Measurements from ENCODE around the gene GYPC. TPM values are rescaled to one million over a fixed set of nuclear protein-coding genes. Genes with fewer than 3 reads are reported as not detected.

GYPC gene
- total RNA-seq, 1 experiment from 2014 or later, result 13.6 TPM

DNA sequence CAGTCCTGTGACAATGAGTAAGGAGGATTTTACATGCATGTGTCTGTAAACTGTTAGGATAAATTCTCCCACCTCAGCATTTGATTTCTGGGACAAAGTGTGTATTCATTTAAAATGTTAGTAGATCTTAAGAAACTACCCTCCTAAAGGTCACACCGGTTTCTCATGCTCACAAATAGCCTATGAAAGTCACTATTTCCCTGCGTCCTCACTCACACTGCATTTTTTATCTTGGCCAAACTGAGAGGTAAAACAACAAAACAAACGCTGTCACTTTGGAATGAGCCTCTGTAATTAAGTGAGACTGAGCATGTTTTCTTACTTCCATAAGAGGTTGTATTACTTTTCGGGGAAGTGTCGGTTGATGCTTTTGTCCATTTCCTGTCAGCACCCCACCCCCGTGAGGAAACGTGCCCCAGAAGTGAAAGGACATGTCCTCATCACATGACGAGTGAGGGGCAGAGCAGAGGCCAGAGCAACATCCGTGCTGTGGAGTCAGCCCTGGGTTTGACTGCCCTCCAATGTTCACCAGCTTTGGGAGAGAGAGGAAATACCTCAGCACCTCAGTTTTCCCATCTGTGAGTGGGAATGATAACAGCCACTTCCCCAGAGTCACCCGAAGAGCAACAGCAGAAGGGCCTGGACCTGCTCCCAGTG lies 3.1 kb downstream of the GYPC start:
- H3K4me2 ChIP-seq (ENCODE audit: insufficient read depth, insufficient read length, low read length), result no peak overlapping the region
- H3K79me2 ChIP-seq (ENCODE audit: insufficient read depth, low read length), result 0 out of 2 replicates have a peak, but pooled peaks cover 2% of the 10 kb centered on the region
- H4K20me1 ChIP-seq (ENCODE audit: control insufficient read depth, insufficient read depth, insufficient read length), result no peaks in the 10 kb centered on the region
- WGBS (ENCODE audit: extremely low coverage, insufficient read length, low lambda C conversion rate), result no CpG with 5 or more reads among the region's 10 CpGs
- no peak for DNase-seq
- H3K36me3 Mint-ChIP-seq (ENCODE audit: insufficient read depth in 1 of 3, low read depth in 3 of 3), result no peaks in the 10 kb centered on the region; a peak in 1 of 7 replicates
- H2BK15ac ChIP-seq (ENCODE audit: low read depth, low read length), result no peak overlapping the region
- no peak overlapping the region for H3K56ac ChIP-seq (ENCODE audit: insufficient read length, low read depth, low read length)
- H3K9ac ChIP-seq (ENCODE audit: extremely low read depth, insufficient read length, low read length), result no peak overlapping the region
- H3K27ac Mint-ChIP-seq, result no peak overlapping the region; a peak in 1 of 7 replicates
- H3K14ac ChIP-seq (ENCODE audit: insufficient read depth, low read length), result no peak overlapping the region
- H2AFZ ChIP-seq (ENCODE audit: low read length), result no peak overlapping the region
- no peak for TF ChIP-seq CTCF (conservative IDR thresholded peaks at IDR 0.05)
- no peak overlapping the region for H4K91ac ChIP-seq (ENCODE audit: insufficient read length, low read depth, low read length)
- H3K23me2 ChIP-seq (ENCODE audit: insufficient read length, low read depth, low read length, poor library complexity, severe bottlenecking), result peaks cover 19% of the 10 kb centered on the region
- H3K27me3 Mint-ChIP-seq (ENCODE audit: low read depth), result peaks cover 20% of the 10 kb centered on the region
- H3K79me1 ChIP-seq (ENCODE audit: insufficient read depth, low read depth, low read length, poor library complexity, severe bottlenecking), result no peaks in the 10 kb centered on the region
- 0 out of 5 replicates have a peak, but pooled peaks cover 0 to 3% of the 10 kb centered on the region in 2 experiments for H3K9me3 Mint-ChIP-seq
- H2BK12ac ChIP-seq (ENCODE audit: insufficient read length, low read depth, low read length), result no peak overlapping the region
- H3K27ac ChIP-seq (ENCODE audit: insufficient read length, low read depth, low read length), result no peak overlapping the region
- H2BK5ac ChIP-seq (ENCODE audit: insufficient read length, low read length), result no peak overlapping the region
- no peak overlapping the region for H2BK120ac ChIP-seq (ENCODE audit: low read depth, low read length, poor library complexity, severe bottlenecking)
- peaks cover 8% of the 10 kb centered on the region for H3K4me1 ChIP-seq (ENCODE audit: insufficient read depth, low read length)
- no peak overlapping the region for H4K5ac ChIP-seq (ENCODE audit: insufficient read length, low read depth, low read length)
- H3K27me3 ChIP-seq (ENCODE audit: insufficient read depth, low read length), result no peaks in the 10 kb centered on the region
- H3K9me3 ChIP-seq (ENCODE audit: control insufficient read depth, low read depth, low read length), result no peaks in the 10 kb centered on the region
- H2BK20ac ChIP-seq (ENCODE audit: low read depth, low read length, poor library complexity, severe bottlenecking), result no peak overlapping the region
- H3K18ac ChIP-seq (ENCODE audit: insufficient read length, low read depth, low read length), result no peak overlapping the region
- no peak overlapping the region for H3K23ac ChIP-seq (ENCODE audit: insufficient read length, low read depth, low read length)
- H3K4me1 Mint-ChIP-seq, result peaks cover 44 to 45% of the 10 kb centered on the region in 2 experiments
- H3K4ac ChIP-seq (ENCODE audit: low read depth, low read length), result no peak overlapping the region
- H4K8ac ChIP-seq (replicated peaks; ENCODE audit: insufficient read length, low read depth, low read length), result no peak overlapping the region
- no peak overlapping the region for H3K4me3 Mint-ChIP-seq
- no peak overlapping the region for H3T11ph ChIP-seq (ENCODE audit: low read length)
- H2AK5ac ChIP-seq (ENCODE audit: insufficient read length, low read length), result no peak overlapping the region
